Neural progenitor cell (in vitro differentiated cells): ENCODE data around the gene SIX5. TPM values are rescaled to one million over a fixed set of nuclear protein-coding genes. Genes with fewer than 3 reads are reported as not detected.

Experiments used
- DNase-seq: peaks from one replicate; pipeline ENCODE4 v3.0.0-alpha.2; 2016; ENCODE audit warnings: low spot score
- H2AFZ ChIP-seq: fragments of 200-600 bp; sonication (generic); replicated peaks from 2 replicates; pipeline ENCODE4 v1.6.1; 2016; ENCODE audit warnings: antibody characterized with exemption
- H3F3A ChIP-seq: fragments of 200-600 bp; sonication (generic); 2 replicates; pipeline ENCODE4 v1.6.1; 2016; ENCODE audit warnings: antibody characterized with exemption, low read depth
- H3K27ac ChIP-seq: fragments of 200-600 bp; sonication (generic); 2 replicates; pipeline ENCODE4 v1.5.1; 2016; ENCODE audit warnings: mild to moderate bottlenecking
- H3K27me3 ChIP-seq: fragments of 200-600 bp; sonication (generic); 2 replicates; pipeline ENCODE4 v1.6.1; 2016; ENCODE audit warnings: mild to moderate bottlenecking, moderate library complexity
- H3K36me3 ChIP-seq: fragments of 200-600 bp; sonication (generic); 2 replicates; pipeline ENCODE4 v1.5.1; 2016
- H3K4me1 ChIP-seq: fragments of 200-600 bp; sonication (generic); 2 replicates; pipeline ENCODE4 v1.6.1; 2016; ENCODE audit warnings: mixed run types
- H3K4me2 ChIP-seq: fragments of 200-600 bp; sonication (generic); 2 replicates; pipeline ENCODE4 v1.6.1; 2016
- H3K4me3 ChIP-seq: fragments of 200-600 bp; sonication (generic); 2 replicates; pipeline ENCODE4 v1.5.1; 2016
- H3K79me2 ChIP-seq: fragments of 200-600 bp; sonication (generic); 2 replicates; pipeline ENCODE4 v1.6.1; 2016; ENCODE audit warnings: low read depth
- H3K9ac ChIP-seq: fragments of 200-600 bp; sonication (generic); 2 replicates; pipeline ENCODE4 v1.6.1; 2016
- H3K9me3 ChIP-seq: fragments of 200-600 bp; sonication (generic); 2 replicates; pipeline ENCODE4 v1.5.1; 2016; ENCODE audit warnings: low read depth
- H4K20me1 ChIP-seq: fragments of 200-600 bp; sonication (generic); 2 replicates; pipeline ENCODE4 v1.6.1; 2016; ENCODE audit warnings: low read depth
- H3K27ac Mint-ChIP-seq: 3 replicates; pipeline ENCODE4 v1.8.0; 2021; ENCODE audit warnings: mixed read lengths
- H3K27me3 Mint-ChIP-seq: 2 replicates; pipeline ENCODE4 v1.8.0; 2022; ENCODE audit warnings: low read depth, mild to moderate bottlenecking, inconsistent platforms, moderate library complexity, mixed read lengths; ENCODE audit not compliant: insufficient read depth
- H3K36me3 Mint-ChIP-seq: 3 replicates; pipeline ENCODE4 v1.8.0; 2021; ENCODE audit warnings: mixed read lengths
- H3K4me1 Mint-ChIP-seq: 3 replicates; pipeline ENCODE4 v1.8.0; 2021; ENCODE audit warnings: mixed read lengths
- H3K4me3 Mint-ChIP-seq: 3 replicates; pipeline ENCODE4 v1.8.0; 2021; ENCODE audit warnings: mild to moderate bottlenecking, moderate library complexity, mixed read lengths
- H3K9me3 Mint-ChIP-seq: 3 replicates; pipeline ENCODE4 v1.8.0; 2020; ENCODE audit warnings: mixed read lengths
- CTCF ChIP-seq: fragments of 200-600 bp; sonication (generic); IDR thresholded peaks from 2 replicates; pipeline ENCODE4 v1.5.1; 2017; ENCODE audit warnings: antibody characterized with exemption, mild to moderate bottlenecking
- EZH2 ChIP-seq: fragments of 200-600 bp; sonication (generic); IDR thresholded peaks from 2 replicates; pipeline ENCODE4 v1.6.1; 2017; ENCODE audit warnings: antibody characterized with exemption, mild to moderate bottlenecking, moderate library complexity
- EZH2phosphoT487 ChIP-seq: fragments of 200-600 bp; sonication (generic); IDR thresholded peaks from 2 replicates; pipeline ENCODE4 v1.6.1; 2017; ENCODE audit warnings: antibody characterized with exemption
- total RNA-seq: library from RNA; depleted of rRNA; stranded (reverse); fragments of >200 nt; gene quantifications from 2 replicates; pipeline ENCODE4 v1.2.3, GENCODE V29; 2015; ENCODE audit warnings: low replicate concordance

SIX5 gene
- total RNA-seq, 1 donor from 2014 or later, result 8.1 TPM

GRCh38 chr19:45794627-45795026 lies 25.6 kb upstream of the SIX5 start:
- no peak for DNase-seq
- H2AFZ ChIP-seq, result no peak overlapping the region
- TF ChIP-seq EZH2 (no peak), EZH2phosphoT487 (no peak), CTCF (no peak)
- H3K9me3 ChIP-seq, result no peaks in the 10 kb centered on the region
- H3K4me2 ChIP-seq, result no peak overlapping the region
- no peak overlapping the region for H3K27ac ChIP-seq
- H3K9ac ChIP-seq, result no peak overlapping the region
- H3K27me3 ChIP-seq, result no peaks in the 10 kb centered on the region
- Mint-ChIP-seq H3K9me3 (no peaks in the 10 kb centered on the region), H3K4me3 (peak overlapping the region; percentile 25), H3K4me1 (peaks cover 38% of the 10 kb centered on the region), H3K27me3 (peaks cover 14% of the 10 kb centered on the region), H3K36me3 (peaks cover 7% of the 10 kb centered on the region), H3K27ac (peak overlapping the region; percentile 38)
- peaks cover 25% of the 10 kb centered on the region for H3K79me2 ChIP-seq
- H3K4me1 ChIP-seq, result peaks cover 12% of the 10 kb centered on the region
- peaks cover 10% of the 10 kb centered on the region for H4K20me1 ChIP-seq
- H3K4me3 ChIP-seq, result no peak overlapping the region
- H3K36me3 ChIP-seq, result no peaks in the 10 kb centered on the region
- peaks cover 4% of the 10 kb centered on the region for H3F3A ChIP-seq

- peaks cover 34% of the 10 kb centered on the region for H3K4me1 Mint-ChIP-seq
- Histone ChIP-seq H3K36me3 (no peaks in the 10 kb centered on the region), H3K27me3 (no peaks in the 10 kb centered on the region), H3K9ac (no peak overlapping the region), H3K27ac (no peak overlapping the region), H2AFZ (peak overlapping the region; percentile 54), H3K4me3 (no peak overlapping the region), H3F3A (peaks cover 4% of the 10 kb centered on the region), H4K20me1 (peaks cover 11% of the 10 kb centered on the region), H3K9me3 (no peaks in the 10 kb centered on the region), H3K4me2 (no peak overlapping the region), H3K79me2 (peaks cover 28% of the 10 kb centered on the region), H3K4me1 (peaks cover 9% of the 10 kb centered on the region)
- DNase-seq, result no peak
- TF ChIP-seq CTCF (no peak), EZH2phosphoT487 (no peak), EZH2 (no peak)
- peak overlapping the region; percentile 96 for H3K27ac Mint-ChIP-seq
- H3K9me3 Mint-ChIP-seq, result no peaks in the 10 kb centered on the region
- H3K27me3 Mint-ChIP-seq, result peaks cover 14% of the 10 kb centered on the region
- peak overlapping the region; percentile 87 for H3K4me3 Mint-ChIP-seq
- H3K36me3 Mint-ChIP-seq, result peaks cover 12% of the 10 kb centered on the region
Observed at GRCh38 chr19:45793876-45794275, 24.8 kb upstream of the SIX5 start.

DNA sequence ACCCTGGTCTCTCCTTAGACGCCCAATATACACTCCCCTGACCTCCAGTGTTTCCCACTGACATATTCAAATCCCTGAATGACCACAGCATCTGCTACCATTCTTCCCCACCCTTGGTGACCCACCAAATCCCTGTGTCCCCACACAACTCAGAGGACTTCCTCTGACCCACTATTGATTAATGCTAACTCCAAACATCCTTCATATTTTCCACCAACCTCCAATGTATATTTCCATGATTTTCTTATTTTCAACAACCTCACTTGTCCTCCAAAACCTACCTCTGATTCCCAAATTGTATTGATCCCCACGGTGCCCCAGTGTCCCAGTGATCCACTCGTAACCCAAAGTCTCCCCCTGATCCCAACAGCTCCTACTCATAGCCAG lies 24.1 kb upstream of the SIX5 start:
- Mint-ChIP-seq H3K27me3 (peaks cover 14% of the 10 kb centered on the region), H3K9me3 (no peaks in the 10 kb centered on the region), H3K36me3 (peaks cover 16% of the 10 kb centered on the region), H3K4me1 (peaks cover 32% of the 10 kb centered on the region), H3K27ac (peak overlapping the region; percentile 95), H3K4me3 (peak overlapping the region; percentile 87)
- TF ChIP-seq EZH2phosphoT487 (no peak), CTCF (no peak), EZH2 (no peak)
- Histone ChIP-seq H3K27ac (no peak overlapping the region), H3K27me3 (no peaks in the 10 kb centered on the region), H3F3A (peaks cover 4% of the 10 kb centered on the region), H3K9me3 (no peaks in the 10 kb centered on the region), H3K4me2 (peak overlapping the region; percentile 46), H4K20me1 (peaks cover 14% of the 10 kb centered on the region), H3K79me2 (peaks cover 28% of the 10 kb centered on the region), H3K9ac (no peak overlapping the region), H2AFZ (peak overlapping the region; percentile 37), H3K4me1 (peaks cover 9% of the 10 kb centered on the region), H3K36me3 (no peaks in the 10 kb centered on the region), H3K4me3 (no peak overlapping the region)
- no peak for DNase-seq
